SK-N-SH (cell line): ENCODE data around the gene THOC2. TPM values are rescaled to one million over a fixed set of nuclear protein-coding genes. Genes with fewer than 3 reads are reported as not detected.

ENCODE experiments used
- CTCF ChIA-PET: fragments of 300-600, 350-600 bp; formaldehyde crosslinking; extraction: SDS; loops from one replicate; lab custom pipeline; 2021; lab: Yijun Ruan, JAX
- POLR2A ChIA-PET: fragments of 350-600 bp; sonication (Branson Sonifier 250); formaldehyde crosslinking; extraction: SDS; loops from one replicate; lab custom pipeline; 2020; ENCODE audit warnings: antibody characterized with exemption, inconsistent platforms; lab: Yijun Ruan, JAX
- DNase-seq: peaks from one replicate; pipeline ENCODE4 v3.0.0; 2012
- H2AFZ ChIP-seq: fragments of 200-600 bp; sonication (generic); 2 replicates; pipeline ENCODE4 v1.8.1; 2016; ENCODE audit warnings: antibody characterized with exemption, mild to moderate bottlenecking, low read depth
- H3F3A ChIP-seq: fragments of 200-600 bp; sonication (generic); replicated peaks from 2 replicates; pipeline ENCODE3; 2016; ENCODE audit warnings: antibody characterized with exemption, mild to moderate bottlenecking; ENCODE audit not compliant: insufficient read depth
- H3K27ac ChIP-seq, 2 experiments: fragments of 200-500 bp in 1 of 2; fragments of 200-600 bp in 1 of 2; sonication (Bioruptor generic) in 1 of 2; sonication (generic), shearing (Covaris generic) in 1 of 2; 2 replicates each; pipeline versions ENCODE4 v1.5.1 to v1.6.1; 2014 to 2016; ENCODE audit warnings: low read depth in 2 of 2, inconsistent platforms in 1 of 2, low read length in 1 of 2, mild to moderate bottlenecking in 1 of 2, mixed read lengths in 1 of 2
- H3K27me3 ChIP-seq: fragments of 200-600 bp; sonication (generic), shearing (Covaris generic); 2 replicates; pipeline ENCODE4 v1.6.1; 2016; ENCODE audit warnings: mixed run types; ENCODE audit not compliant: insufficient read depth
- H3K36me3 ChIP-seq, 2 experiments: fragments of 200-500 bp in 1 of 2; fragments of 200-600 bp in 1 of 2; sonication (Bioruptor generic) in 1 of 2; sonication (generic) in 1 of 2; replicated peaks in 1 of 2; 2 replicates each; pipeline versions ENCODE3 to v1.5.1; 2014 to 2016; ENCODE audit warnings: low read length in 1 of 2, mild to moderate bottlenecking in 1 of 2; ENCODE audit not compliant: insufficient read depth in 2 of 2, control insufficient read depth in 1 of 2
- H3K4me1 ChIP-seq, 2 experiments: fragments of 200-500 bp in 1 of 2; fragments of 200-600 bp in 1 of 2; sonication (Bioruptor generic) in 1 of 2; sonication (generic), shearing (Covaris generic) in 1 of 2; 2 replicates each; pipeline versions ENCODE4 v1.5.1 to v1.6.1; 2014 to 2016; ENCODE audit warnings: low read depth in 1 of 2, low read length in 1 of 2, mixed run types in 1 of 2; ENCODE audit not compliant: insufficient read depth in 2 of 2, control insufficient read depth in 1 of 2
- H3K4me2 ChIP-seq: fragments of 200-600 bp; sonication (generic), shearing (Covaris generic); 2 replicates; pipeline ENCODE4 v1.6.1; 2017; ENCODE audit warnings: mixed run types
- H3K4me3 ChIP-seq, 2 experiments: fragments of 200-500 bp in 1 of 2; fragments of 200-600 bp in 1 of 2; sonication (Bioruptor generic) in 1 of 2; sonication (generic), shearing (Covaris generic) in 1 of 2; 2 replicates each; pipeline versions ENCODE4 v1.5.1 to v1.8.1; 2014 to 2016; ENCODE audit warnings: low read depth in 2 of 2, inconsistent platforms in 1 of 2, low read length in 1 of 2, mild to moderate bottlenecking in 1 of 2, mixed read lengths in 1 of 2, moderate library complexity in 1 of 2
- H3K79me2 ChIP-seq: fragments of 200-600 bp; sonication (generic); 2 replicates; pipeline ENCODE4 v1.8.1; 2017; ENCODE audit warnings: mild to moderate bottlenecking; ENCODE audit not compliant: insufficient read depth
- H3K9ac ChIP-seq: fragments of 200-600 bp; sonication (generic); 2 replicates; pipeline ENCODE4 v1.6.1; 2017; ENCODE audit warnings: mixed run types
- H3K9me2 ChIP-seq: fragments of 200-600 bp; sonication (generic); 2 replicates; pipeline ENCODE4 v1.6.1; 2017; ENCODE audit warnings: mixed run types
- H3K9me3 ChIP-seq: fragments of 200-600 bp; sonication (generic); 2 replicates; pipeline ENCODE4 v1.6.1; 2017; ENCODE audit warnings: mixed run types, mild to moderate bottlenecking, moderate library complexity
- H4K20me1 ChIP-seq: fragments of 200-600 bp; sonication (generic); 2 replicates; pipeline ENCODE4 v1.6.1; 2017; ENCODE audit warnings: mild to moderate bottlenecking, mixed run types; ENCODE audit not compliant: insufficient read depth
- CHD2 ChIP-seq: fragments of 150-350 bp; IDR thresholded peaks from 2 replicates; pipeline ENCODE4 v1.6.1; 2018; ENCODE audit warnings: low read length; ENCODE audit not compliant: partially characterized antibody
- CTCF ChIP-seq: fragments of 200-600 bp; sonication (generic); IDR thresholded peaks from 2 replicates; pipeline ENCODE4 v1.6.1; 2017; ENCODE audit warnings: antibody characterized with exemption, mild to moderate bottlenecking, moderate library complexity
- EZH2phosphoT487 ChIP-seq: fragments of 200-600 bp; sonication (generic); IDR thresholded peaks from 2 replicates; pipeline ENCODE4 v1.6.1; 2017; ENCODE audit warnings: low read depth, mixed run types, mild to moderate bottlenecking, antibody characterized with exemption, moderate library complexity, borderline replicate concordance
- FOSL2 ChIP-seq: IDR thresholded peaks from 2 replicates; pipeline ENCODE4 v1.4.0; 2012; ENCODE audit warnings: low read depth, mild to moderate bottlenecking, moderate library complexity, borderline replicate concordance
- FOXJ3 ChIP-seq: sonication (generic); formaldehyde crosslinking; IDR thresholded peaks from 2 replicates; pipeline ENCODE4 v1.5.1; 2020; ENCODE audit warnings: mild to moderate bottlenecking, missing genetic modification reagents
- FOXM1 ChIP-seq: IDR thresholded peaks from 2 replicates; pipeline ENCODE4 v1.4.0; 2012; ENCODE audit warnings: low read depth, mild to moderate bottlenecking
- GABPA ChIP-seq: IDR thresholded peaks from 2 replicates; pipeline ENCODE4 v1.4.0; 2012; ENCODE audit warnings: low read depth, mild to moderate bottlenecking
- MAX ChIP-seq: IDR thresholded peaks from 2 replicates; pipeline ENCODE4 v1.4.0; 2012; ENCODE audit warnings: low read depth
- MEF2A ChIP-seq: IDR thresholded peaks from 2 replicates; pipeline ENCODE4 v1.4.0; 2012; ENCODE audit warnings: low read depth, borderline replicate concordance
- POLR2AphosphoS5 ChIP-seq: IDR thresholded peaks from 2 replicates; pipeline ENCODE4 v1.6.1; 2012; ENCODE audit warnings: low read depth, low read length
- RCOR1 ChIP-seq: fragments of 150-350 bp; IDR thresholded peaks from 2 replicates; pipeline ENCODE4 v1.6.1; 2017; ENCODE audit warnings: antibody characterized with exemption, low read length
- REST ChIP-seq: IDR thresholded peaks from 2 replicates; pipeline ENCODE4 v1.6.1; 2012; ENCODE audit warnings: mild to moderate bottlenecking, low read depth, low read length, moderate library complexity
- RXRA ChIP-seq: IDR thresholded peaks from 2 replicates; pipeline ENCODE4 v1.4.0; 2012; ENCODE audit warnings: low read depth, mild to moderate bottlenecking, borderline replicate concordance
- SMC3 ChIP-seq: IDR thresholded peaks from 2 replicates; pipeline ENCODE4 v1.6.1; 2012; ENCODE audit warnings: low read depth, low read length, improper control_type of control experiment
- TAF1 ChIP-seq: IDR thresholded peaks from 2 replicates; pipeline ENCODE4 v1.6.1; 2012; ENCODE audit warnings: low read depth, mild to moderate bottlenecking, low read length, moderate library complexity, borderline replicate concordance
- TEAD4 ChIP-seq: IDR thresholded peaks from 2 replicates; pipeline ENCODE4 v1.4.0; 2012; ENCODE audit warnings: mild to moderate bottlenecking, borderline replicate concordance; ENCODE audit not compliant: insufficient read depth
- YY1 ChIP-seq: IDR thresholded peaks from 2 replicates; pipeline ENCODE4 v1.4.0; 2012; ENCODE audit warnings: low read depth, mild to moderate bottlenecking
- ZBTB33 ChIP-seq: IDR thresholded peaks from 2 replicates; pipeline ENCODE4 v1.4.0; 2012; ENCODE audit warnings: low read depth, borderline replicate concordance
- WGBS: methylation state at CpG from one replicate; pipeline ENCODE4 v1.1.6; 2017; ENCODE audit warnings: low lambda C conversion rate; 5-methylcytosine and 5-hydroxymethylcytosine counted together
- polyA plus RNA-seq, 3 experiments: library from polyadenylated mRNA; depleted of rRNA; stranded (reverse); fragments of >200 nt; gene quantifications; 2 replicates each; pipeline ENCODE4 v1.2.3, GENCODE V29; 2012
- TF ChIP-seq, protein P1 (sequence below): fragments of 150-350 bp; IDR thresholded peaks from 2 replicates; pipeline ENCODE4 v1.6.1; 2017; ENCODE audit warnings: antibody characterized with exemption, low read length, low read depth, borderline replicate concordance

Gene THOC2
- polyA plus RNA-seq, 1 of the 3 experiments (the other 2 are of a cell fraction) = 26.7 TPM

- Histone ChIP-seq H3K36me3 (no peaks in the 10 kb centered on the region), H3K79me2 (no peaks in the 10 kb centered on the region), H3K27ac (no peak overlapping the region), H3K9ac (no peak overlapping the region), H3F3A (no peaks in the 10 kb centered on the region), H3K9me2 (no peaks in the 10 kb centered on the region), H2AFZ (no peak overlapping the region), H3K9me3 (no peaks in the 10 kb centered on the region), H3K4me1 (no peaks in the 10 kb centered on the region), H3K27me3 (no peaks in the 10 kb centered on the region), H3K4me2 (no peak overlapping the region), H3K4me3 (no peak overlapping the region), H4K20me1 (no peaks in the 10 kb centered on the region)
- TF ChIP-seq RXRA (no peak), SMC3 (no peak), CTCF (no peak), MAX (no peak), FOXJ3 (CRISPR knock-in tag) (no peak), GABPA (no peak), FOSL2 (no peak), POLR2AphosphoS5 (no peak), TAF1 (no peak), YY1 (no peak), RCOR1 (no peak), TEAD4 (no peak), FOXM1 (no peak), MEF2A (no peak), ZBTB33 (no peak), REST (no peak), EZH2phosphoT487 (no peak), CHD2 (no peak)
- TF ChIP-seq, protein P1, sequence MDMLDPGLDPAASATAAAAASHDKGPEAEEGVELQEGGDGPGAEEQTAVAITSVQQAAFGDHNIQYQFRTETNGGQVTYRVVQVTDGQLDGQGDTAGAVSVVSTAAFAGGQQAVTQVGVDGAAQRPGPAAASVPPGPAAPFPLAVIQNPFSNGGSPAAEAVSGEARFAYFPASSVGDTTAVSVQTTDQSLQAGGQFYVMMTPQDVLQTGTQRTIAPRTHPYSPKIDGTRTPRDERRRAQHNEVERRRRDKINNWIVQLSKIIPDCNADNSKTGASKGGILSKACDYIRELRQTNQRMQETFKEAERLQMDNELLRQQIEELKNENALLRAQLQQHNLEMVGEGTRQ = no peak
- DNase-seq = no peak
- ChIA-PET POLR2A (no interaction called here), CTCF (no interaction called here)
- WGBS = 21% methylated on average over 3 of the region's 3 CpGs
These were observed 162.8 kb downstream of the THOC2 start for GRCh38 chrX:123570011-123570590.
